ENCODE results near the gene S1PR1. TPM values are rescaled to one million over a fixed set of nuclear protein-coding genes. Genes with fewer than 3 reads are reported as not detected.
A peak's percentile ranks its signal among the peaks of the same experiment; 100 is the strongest.

Gene S1PR1
- total RNA-seq, 1 donor from 2014 or later, result 23.5 TPM

GRCh38 chr1:101284622-101285218, 47.9 kb downstream of the S1PR1 start:
- H3K4me3 Mint-ChIP-seq, result no peak overlapping the region
- peaks cover 6% of the 10 kb centered on the region for H3K9me3 Mint-ChIP-seq
- DNase-seq (ENCODE audit: low spot score in 2 of 2, unreplicated experiment in 2 of 2), result no peak
- H3K36me3 Mint-ChIP-seq, result no peaks in the 10 kb centered on the region
- no peaks in the 10 kb centered on the region for H3K27me3 Mint-ChIP-seq (ENCODE audit: low read depth)
- no peak overlapping the region for H3K27ac Mint-ChIP-seq
- TF ChIP-seq CTCF (IDR thresholded peaks at IDR 0.05; ENCODE audit: unreplicated experiment), result no peak
- peaks cover 38% of the 10 kb centered on the region for H3K4me1 Mint-ChIP-seq

- Mint-ChIP-seq H3K4me1 (peaks cover 47% of the 10 kb centered on the region), H3K4me3 (no peak overlapping the region), H3K36me3 (no peaks in the 10 kb centered on the region), H3K9me3 (peaks cover 6% of the 10 kb centered on the region), H3K27me3 (ENCODE audit: low read depth) (no peaks in the 10 kb centered on the region), H3K27ac (no peak overlapping the region)
- TF ChIP-seq CTCF (IDR thresholded peaks at IDR 0.05; ENCODE audit: unreplicated experiment), result no peak
- DNase-seq (ENCODE audit: low spot score in 2 of 2, unreplicated experiment in 2 of 2), result no peak
Observed at GRCh38 chr1:101285922-101286570, 49.2 kb downstream of the S1PR1 start.

- Mint-ChIP-seq H3K36me3 (no peaks in the 10 kb centered on the region), H3K4me3 (no peak overlapping the region), H3K4me1 (peaks cover 37% of the 10 kb centered on the region), H3K27ac (peak overlapping the region; percentile 25), H3K9me3 (peaks cover 6% of the 10 kb centered on the region), H3K27me3 (ENCODE audit: low read depth) (no peaks in the 10 kb centered on the region)
- DNase-seq (ENCODE audit: low spot score in 2 of 2, unreplicated experiment in 2 of 2), result peak in 1 of 2 experiments; percentile 56
- peak; percentile 89 for TF ChIP-seq CTCF (IDR thresholded peaks at IDR 0.05; ENCODE audit: unreplicated experiment)
Observed at GRCh38 chr1:101288491-101288944, 51.7 kb downstream of the S1PR1 start.

GRCh38 chr1:101290119-101290921, 53.5 kb downstream of the S1PR1 start:
- Mint-ChIP-seq H3K27ac (no peak overlapping the region), H3K36me3 (no peaks in the 10 kb centered on the region), H3K9me3 (peaks cover 1% of the 10 kb centered on the region), H3K27me3 (ENCODE audit: low read depth) (no peaks in the 10 kb centered on the region), H3K4me3 (no peak overlapping the region), H3K4me1 (peaks cover 31% of the 10 kb centered on the region)
- DNase-seq (ENCODE audit: low spot score in 2 of 2, unreplicated experiment in 2 of 2), result no peak
- TF ChIP-seq CTCF (IDR thresholded peaks at IDR 0.05; ENCODE audit: unreplicated experiment), result no peak

Other genes with a start within 250 kb of the S1PR1 start
- gene DPH5, start 211.2 kb upstream of the S1PR1 start, total RNA-seq, result 58.6 to 65.5 TPM (median 61.7 TPM) in 3 replicates